CD1c-positive myeloid dendritic cell (primary cell): ENCODE data around the gene ARHGAP10.

Experiments used
- DNase-seq: peaks from one replicate; pipeline ENCODE4 v3.0.0-alpha.2; 2016; ENCODE audit errors: extremely low spot score

Gene ARHGAP10

DNA sequence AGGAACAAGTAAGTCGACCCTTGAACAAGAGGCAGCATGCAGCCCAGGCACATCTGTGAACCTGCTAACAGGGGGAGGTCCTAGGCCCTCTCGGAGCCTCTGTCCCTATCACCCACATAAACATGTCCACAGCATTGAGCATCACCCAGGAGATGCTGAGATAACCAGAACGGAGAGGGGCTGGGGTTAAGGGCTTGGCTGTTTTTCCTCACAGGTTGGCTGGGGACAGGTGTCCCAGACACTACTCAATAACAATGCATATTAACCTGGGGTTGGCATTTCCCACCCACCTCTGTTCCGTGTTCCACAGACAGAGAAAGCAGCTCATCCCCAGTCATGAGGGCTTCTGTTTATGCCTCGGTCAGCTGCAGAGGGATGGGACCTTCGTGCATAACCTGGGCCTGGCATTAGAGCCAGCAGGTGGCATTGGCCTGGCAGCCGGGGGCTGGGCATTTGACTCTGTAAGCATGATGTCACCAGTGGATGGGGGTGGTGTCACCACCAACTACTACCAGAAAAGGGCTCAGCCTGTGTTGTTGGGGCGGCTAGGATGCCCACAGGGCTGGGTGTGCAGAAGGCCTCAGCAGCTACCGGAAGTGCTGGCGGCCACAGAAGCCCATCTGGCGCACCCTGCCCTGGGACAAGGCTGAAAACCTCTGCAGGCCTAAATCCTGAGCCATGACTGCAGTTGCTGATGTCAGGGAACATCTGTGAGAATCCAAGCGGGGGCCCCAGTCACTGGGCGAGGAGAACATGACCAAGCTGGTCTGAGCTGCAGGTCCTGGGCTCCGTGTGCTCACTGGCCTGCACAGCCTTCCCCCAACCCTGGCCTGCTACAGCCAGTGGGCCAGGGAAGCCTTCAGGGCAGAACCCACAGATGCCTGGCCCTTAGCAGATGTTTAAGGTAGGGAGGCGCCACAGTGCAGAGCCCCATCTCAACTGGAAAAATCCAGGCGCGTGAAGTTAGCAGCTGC is 358.9 kb downstream of the ARHGAP10 start:
- DNase-seq, result no peak

DNA sequence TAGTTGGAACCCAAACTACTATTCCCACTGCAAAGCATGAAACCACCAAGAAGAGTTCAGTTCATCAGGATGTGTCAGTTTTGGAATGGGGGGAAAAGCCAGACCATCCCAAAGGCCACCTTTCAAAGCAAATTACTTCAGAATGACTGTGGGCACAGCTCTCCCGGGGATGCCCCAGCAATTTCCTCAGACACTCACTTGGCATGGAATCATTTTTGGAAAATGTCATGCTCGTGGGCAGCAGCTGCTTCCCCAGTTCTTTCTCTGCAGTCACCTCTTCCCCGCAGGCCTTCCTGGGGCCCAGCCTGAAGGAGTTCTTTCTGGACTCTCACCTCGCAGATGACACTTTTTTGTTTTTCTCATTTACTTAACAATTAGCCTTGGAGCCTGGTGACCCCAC is 360.0 kb downstream of the ARHGAP10 start:
- no peak for DNase-seq

DNA sequence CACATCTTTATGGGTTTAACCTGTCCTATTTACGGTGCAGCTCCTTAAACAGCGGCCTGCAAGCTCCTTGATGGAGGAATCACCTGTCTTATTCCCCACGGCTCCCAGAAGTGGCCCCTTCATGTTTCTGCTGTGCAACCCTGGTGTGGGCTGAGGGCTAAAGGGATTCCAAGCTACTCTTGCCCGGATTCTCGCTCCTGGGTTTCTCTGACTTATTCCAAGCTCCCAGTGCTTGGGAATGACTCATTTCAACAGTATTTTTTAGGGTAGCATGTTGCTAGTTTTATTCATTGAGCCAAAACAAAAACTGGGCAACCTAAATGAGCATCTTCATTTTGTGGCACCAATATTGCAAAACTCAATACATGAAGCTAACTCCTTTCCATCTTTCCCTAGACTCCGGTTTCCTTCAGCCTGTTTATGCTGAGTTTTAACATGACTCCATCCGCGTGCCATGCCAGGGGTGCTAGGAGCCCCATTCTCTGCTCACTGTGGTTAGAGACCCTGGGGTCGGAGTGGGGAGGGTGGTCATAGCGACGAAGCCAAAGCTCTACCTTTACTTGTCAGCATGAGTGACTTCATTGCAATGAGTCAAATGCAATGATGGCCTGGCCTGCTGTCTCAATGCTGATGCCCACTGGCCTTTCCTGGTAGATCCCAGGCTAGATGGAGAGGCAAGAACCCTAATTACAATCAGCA is 360.6 kb downstream of the ARHGAP10 start:
- DNase-seq, result no peak

DNA sequence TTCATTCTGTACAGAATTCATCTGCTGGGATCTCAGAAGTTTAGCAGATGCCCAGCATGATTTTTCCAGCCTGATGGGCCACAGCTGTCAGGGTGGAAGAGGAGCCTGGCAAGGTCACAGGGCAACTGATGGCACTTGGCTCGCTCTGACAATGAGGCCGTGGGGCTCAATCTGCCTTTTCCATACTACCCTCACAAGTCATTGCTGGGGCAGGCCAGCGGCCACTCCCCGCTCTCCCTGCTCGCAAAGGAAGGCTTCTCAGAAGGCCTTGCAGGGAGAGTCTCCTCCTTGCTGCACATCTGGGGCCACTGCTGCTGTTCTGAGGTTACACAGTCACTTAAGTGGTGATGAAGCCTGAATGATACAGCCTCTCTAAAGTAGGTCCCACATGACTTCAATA is 361.2 kb downstream of the ARHGAP10 start:
- no peak for DNase-seq

DNA sequence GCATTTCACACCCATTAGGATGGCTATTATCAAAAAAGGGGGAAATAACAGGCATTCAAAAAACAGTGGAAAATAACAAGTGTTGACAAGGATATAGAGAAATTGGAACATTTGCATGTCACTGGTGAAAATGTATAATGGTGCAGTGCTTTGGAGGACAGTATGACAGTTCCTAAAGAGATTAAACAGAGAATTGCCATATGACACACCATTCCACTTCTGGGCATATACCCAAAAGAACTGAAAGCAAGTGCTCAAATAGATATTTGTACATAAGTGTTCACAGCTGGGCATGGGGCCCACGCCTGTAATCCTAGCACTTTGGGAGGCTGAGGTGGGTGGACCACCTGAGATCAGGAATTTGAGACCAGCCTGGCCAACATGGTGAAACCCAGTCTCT is 362.3 kb downstream of the ARHGAP10 start:
- no peak for DNase-seq

DNA sequence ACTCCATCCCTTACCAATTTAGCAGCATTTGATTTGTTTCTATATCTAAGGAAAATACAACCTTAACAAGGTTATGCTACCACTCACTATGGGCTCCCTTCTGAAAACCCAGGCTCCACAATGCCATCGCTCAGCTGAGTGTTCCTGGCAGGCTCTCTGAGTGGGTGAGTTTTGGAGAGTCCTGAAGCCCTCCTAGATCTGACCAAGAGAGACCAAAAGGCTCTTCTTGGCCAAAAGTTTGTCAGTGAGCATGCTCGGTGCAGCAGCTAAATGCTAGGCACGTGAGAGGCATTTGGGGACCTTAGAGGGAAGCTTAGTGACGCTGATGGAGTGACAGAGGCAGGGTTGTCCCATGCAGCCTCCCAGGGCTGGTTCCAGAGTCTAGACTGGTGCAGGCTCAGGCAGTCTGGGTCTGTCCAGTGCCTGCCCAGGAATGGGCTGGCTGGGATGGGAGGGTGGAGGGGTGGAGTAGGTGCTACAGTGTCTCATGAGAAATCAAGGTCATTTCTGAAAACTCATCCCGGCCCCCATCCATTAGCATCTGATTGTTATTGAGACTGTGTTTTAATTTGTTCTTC is 363.5 kb downstream of the ARHGAP10 start:
- no peak for DNase-seq

DNA sequence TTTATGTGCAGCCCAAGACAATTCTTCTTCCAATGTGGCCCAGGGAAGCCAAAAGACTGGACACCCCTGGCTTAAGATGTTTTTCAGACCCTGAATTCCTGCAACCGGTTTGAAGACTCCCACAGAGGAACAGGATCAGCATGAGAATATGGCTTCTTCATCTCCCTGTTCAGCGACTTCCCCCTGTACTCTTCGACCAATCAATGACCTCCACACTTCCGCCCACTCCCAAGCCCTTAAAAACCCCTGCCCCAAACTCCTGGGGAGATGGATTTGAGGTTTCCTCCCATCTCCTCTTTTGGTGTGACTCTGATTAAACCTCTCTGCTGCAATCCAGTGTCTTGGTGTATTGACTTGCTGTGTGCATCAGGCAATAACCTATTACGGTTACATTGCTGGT is 365.9 kb downstream of the ARHGAP10 start:
- DNase-seq, result no peak

DNA sequence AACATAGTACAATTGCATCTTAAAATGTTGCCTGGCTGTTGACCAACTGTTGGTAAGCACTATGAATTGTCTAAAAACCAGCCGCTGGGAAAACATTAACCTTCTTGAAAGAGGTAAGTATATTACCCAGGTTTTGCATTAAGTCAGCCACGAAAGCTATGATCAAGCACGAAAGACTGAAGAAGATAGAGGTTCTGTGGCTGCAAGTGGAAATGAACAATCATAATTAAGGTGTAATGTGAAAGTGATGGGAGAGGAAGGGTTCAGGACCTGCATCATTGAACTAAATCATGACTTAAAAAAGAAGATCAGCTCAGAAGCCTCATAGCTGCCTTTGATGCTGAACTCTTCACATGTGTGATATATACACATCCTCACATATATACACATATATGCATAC is 369.3 kb downstream of the ARHGAP10 start:
- no peak for DNase-seq

DNA sequence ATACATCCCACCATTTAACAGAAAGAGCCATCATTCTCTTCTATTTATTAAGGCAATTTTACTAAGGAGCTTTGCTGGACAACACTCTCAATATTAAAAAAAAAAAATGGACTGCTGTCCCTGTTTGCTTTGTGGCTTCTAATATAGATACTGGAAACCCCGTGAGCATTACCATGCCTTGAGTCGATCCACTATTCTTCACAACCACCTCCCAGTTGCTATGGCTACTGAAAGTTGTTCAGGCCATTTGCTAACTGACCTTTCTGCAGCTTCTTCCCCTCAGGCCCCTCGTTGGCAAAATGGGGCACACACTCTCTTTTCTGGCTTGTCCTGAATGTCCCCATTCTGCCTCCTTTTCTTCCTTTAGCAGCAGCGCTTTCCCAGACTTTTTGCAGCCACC is 369.9 kb downstream of the ARHGAP10 start:
- DNase-seq, result no peak

DNA sequence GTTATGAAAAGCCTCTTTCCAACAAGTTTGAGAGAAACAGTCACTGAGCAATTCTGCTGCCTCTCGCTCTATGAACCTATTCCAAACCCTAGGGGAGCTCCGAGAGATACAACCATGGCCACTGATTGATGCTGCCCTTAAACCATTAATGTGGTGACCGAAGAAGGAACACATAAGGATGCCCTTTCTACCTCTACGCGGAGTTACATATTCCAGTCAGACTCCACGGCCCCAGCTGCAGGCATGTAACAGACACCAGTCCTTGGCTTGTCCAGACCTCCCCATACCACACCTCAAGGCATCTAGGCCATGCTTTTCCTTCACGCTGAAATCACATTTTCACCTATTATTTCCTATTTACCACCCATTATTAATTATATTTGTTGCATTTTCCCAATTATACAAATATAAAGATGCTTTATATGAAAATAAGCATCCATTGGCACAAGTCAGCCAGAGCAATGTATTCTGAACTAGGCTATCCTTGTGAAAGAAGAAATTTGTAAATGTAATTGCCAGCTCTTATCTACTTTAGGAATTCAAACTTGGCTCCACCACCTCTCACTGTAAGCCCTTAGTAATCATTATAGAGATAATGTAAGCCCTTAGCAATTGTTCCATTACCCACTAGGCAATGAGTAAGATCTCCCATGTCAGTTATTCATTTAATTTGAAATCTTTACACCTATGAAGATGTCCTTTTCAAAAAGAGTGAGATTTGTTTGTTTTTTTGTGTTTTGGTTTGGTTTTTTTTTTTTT is 371.9 kb downstream of the ARHGAP10 start:
- no peak for DNase-seq

DNA sequence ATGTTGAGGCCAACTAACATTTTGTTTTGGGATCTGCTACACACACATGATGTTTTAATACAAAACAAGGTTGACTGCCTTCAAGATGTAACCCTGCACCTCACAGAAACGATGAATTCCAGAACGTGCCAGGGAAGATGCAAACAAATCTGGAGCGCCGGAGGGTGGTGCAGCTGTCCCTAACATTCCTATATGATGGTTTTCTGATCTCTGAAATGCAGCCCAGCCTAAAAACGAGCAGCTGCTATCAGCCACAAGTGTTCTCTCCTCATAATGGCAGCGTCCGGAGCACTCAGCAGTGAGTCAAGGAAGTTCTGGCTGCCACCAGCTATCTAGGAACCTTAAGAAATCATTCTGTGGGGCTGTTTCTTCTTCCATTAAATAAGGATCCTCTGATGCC is 376.9 kb downstream of the ARHGAP10 start:
- DNase-seq, result no peak

DNA sequence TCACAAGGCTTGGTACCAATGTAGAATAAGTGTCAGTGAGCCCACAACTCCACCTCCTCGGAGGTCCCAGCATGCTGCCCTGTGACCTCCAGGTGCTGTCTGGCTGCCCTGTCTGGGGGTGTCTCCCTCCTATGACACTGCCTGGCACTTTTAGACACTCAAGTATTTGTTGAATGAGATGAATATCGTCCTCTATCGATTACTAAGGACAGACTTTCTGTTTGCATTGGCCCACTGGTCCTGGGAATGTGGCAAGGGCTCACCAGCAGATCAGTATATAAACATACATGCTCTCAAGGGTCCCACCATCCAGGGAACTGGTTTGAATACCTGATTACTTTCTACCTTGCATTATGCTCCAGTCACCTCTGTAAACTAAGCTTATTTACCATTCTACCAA is 377.3 kb downstream of the ARHGAP10 start:
- DNase-seq, result no peak

DNA sequence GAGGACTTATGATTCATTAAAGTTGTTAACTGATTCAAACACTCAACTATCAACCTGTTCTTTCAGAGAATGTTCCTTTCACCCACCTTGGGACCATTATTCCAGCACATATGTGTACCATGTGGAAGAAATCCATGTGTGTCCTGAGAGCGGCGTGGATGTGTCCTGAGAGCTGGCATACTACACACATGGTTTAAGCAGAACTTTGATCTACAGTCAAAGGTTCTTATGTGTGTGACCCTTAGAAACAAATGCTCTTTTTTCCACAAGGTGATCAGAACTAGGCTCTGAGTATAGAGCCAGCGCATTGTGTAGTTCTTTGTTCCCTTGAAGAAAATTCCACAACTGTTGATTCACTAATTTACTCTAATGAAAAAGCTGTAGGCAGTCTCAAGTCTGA is 378.3 kb downstream of the ARHGAP10 start:
- DNase-seq, result no peak

DNA sequence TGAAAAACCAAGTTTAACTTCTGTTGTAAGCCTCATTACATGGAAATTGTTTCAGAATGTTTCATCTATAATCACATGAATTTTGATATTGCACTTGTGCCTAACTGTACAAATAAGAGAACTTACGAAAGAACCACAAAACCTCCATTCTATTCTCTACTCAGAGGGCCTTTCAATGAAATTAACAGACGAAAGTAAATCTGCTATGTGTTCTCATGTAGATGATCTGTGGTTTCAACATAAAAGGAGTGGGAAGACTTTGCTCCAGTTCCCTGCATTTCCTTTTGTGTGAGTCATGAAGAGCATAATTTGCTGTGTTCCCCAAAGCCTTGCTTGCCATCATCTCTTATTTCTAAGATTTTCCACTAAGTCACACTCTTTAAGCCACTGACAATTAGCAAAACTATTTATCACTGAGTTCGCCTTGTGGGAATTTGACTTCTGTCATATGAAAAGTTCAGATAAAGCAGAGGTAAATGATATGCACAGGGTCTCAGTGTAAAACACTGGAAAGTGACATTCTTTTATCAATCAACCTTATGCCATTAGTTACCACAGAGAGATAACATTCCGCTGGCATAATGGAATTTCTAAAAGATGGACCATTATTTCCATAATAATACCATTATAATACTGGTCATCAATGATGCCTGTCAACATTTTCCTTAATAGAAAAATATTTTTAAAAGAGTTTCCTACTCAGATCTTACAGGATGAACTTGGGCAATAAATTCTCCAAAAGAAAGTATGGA is 380.5 kb downstream of the ARHGAP10 start:
- DNase-seq, result peak; percentile 25

DNA sequence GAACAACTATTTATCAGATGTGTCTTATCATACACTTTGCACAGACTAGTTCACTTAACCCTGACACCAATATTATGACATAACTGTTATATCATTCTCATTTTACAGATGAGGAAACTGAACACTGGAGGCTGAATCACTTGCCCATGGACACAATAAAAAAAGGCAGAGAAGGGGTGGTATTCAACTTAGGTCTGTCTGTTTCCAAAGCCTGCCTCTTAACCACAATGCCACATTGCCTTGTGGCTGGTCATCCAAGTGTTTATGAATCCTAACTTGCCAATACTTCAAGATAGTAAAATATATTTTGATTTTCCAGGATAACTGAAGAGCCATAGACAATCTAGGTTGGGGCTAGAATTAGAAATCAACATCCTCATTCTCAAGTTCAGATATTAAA is 382.5 kb downstream of the ARHGAP10 start:
- DNase-seq, result no peak

DNA sequence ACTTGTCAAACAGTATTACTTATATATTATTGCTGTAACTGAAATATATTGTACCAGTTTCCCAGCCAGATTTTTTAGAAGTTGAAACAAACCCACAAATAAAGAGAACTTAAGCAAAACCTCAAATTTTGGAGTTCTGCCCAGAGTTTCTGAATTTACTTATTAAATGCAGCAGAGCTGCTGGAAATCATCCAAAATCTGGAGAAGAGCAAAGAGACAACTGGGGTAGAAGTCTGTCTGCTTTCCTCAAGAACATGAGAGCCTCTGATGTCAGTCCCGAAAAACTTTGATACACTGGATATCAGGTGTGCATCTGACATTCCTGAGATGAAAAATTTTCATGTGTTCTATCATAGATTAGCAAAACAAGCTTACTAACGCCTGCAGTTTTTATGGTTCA is 384.4 kb downstream of the ARHGAP10 start:
- DNase-seq, result no peak

DNA sequence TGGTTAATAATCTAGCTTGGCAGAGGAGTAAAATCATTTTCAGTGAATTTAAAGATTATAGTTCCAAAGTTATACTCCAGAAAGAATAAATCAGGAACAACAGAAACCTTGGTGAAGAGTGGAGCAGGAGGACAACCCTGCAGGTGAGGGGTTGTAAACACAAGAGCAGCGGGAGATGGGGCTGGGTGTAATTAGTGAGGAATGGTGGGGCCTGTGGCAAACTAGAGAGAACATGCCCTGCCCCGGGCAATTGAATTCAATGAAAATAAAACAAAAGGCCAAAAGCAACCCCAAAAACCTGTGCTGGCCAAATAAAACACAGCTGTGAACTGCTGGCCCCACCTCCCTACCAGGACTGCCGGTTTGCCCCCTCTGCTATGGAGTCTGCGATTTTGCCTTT is 385.1 kb downstream of the ARHGAP10 start:
- no peak for DNase-seq

DNA sequence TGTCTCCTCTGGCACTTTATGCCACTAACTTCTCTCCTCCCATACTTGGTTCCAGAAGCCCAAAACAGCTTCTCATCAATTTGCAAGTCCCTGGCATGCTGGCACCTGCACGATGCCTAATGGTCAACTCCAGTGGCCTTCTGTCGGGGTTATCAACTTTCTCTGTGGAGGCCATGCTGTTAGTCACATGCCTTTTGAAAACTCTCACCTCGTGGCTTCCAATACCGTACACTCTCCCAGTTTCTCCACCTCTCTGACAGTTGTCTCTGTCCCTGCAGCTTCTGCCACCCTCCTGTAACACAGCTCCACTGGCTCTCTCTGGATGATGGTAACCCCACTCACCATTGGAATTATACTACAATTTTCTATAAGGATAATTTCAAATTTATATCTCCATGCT is 386.3 kb downstream of the ARHGAP10 start:
- no peak for DNase-seq

DNA sequence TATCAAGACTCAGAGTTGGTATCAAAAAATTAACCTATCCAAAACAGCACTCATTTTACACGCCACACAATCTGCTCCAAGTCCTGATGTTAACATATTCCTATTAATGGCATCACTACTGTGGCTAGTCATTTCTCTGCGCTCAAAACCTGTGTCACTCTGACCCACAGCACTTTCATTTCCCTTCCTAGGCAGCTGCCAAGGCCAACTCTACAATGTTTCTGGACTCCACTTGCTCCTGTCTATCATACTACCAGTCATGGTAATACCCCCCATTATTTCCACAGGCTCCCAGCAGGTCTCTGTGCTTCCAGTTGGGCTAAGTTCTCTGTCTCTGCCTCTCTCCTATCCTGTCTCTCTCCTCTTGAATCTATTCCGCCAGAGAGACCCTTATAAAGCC is 386.7 kb downstream of the ARHGAP10 start:
- DNase-seq, result no peak

DNA sequence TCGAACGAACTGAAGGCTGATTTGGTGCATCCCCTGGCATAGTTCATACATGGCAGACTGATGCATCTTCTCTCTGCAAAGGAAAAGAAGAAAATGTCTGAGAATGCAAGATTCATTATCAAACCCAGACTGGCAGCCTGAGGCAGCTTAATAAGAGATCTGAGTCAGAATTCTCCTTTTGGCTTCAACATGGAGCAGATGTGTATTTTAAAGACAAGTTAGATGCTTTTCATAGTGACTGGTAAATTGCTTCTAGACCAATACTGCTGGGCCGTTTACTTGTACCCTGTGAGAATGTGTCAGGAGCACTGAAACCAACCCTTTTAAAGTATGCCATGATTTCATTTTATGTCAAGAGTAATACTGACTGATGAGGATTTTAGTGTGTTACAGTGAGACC is 388.3 kb downstream of the ARHGAP10 start:
- no peak for DNase-seq
